ENCODE measurements around the gene SIAH2.

Gene SIAH2

DNA sequence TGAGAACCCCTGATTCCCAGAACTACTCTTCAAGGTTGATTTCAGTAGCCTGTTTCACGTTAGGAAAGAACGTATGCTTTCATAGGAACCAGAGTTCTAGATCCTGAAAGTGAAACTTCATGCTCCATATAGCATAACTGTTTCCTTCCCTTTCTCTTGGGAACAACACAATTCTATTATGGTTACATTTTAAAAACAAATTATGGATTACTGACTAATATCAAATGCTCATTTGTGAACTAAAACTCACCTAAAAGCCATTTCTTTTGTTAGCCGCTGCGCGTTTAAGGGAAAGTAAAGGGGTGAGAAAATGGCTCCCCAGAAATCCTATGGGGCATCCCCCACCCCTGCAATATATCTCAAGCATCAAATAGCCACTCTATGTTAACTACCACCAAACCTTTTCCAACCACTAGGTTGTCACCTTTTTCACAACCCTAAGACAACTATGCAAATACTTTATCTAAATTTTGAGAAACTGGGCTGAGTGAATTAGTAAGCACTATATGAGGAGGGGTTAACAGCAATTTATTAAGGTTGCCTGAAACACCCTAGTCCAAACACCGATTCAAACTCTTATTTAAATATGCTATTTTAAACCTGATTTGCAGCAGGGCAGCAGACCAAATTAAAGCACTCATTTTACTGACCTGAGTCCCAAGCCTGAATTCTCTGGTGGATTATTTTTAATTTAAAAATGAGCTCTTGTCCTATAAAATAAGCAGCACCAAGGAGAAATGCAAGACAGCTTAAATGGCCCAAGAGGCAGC, 2.4 kb downstream of the SIAH2 start:
- no peak for TF ChIP-seq CTCF (conservative IDR thresholded peaks at IDR 0.05; ENCODE audit: low read depth, low read length)
- DNase-seq (ENCODE audit: low read depth), result no peak
- H3K4me3 ChIP-seq (ENCODE audit: low read depth, low read length), result peak overlapping the region; percentile 81

- no peak for DNase-seq (ENCODE audit: low read depth)
- H3K4me3 ChIP-seq (ENCODE audit: low read depth, low read length), result peak overlapping the region; percentile 81
- TF ChIP-seq CTCF (conservative IDR thresholded peaks at IDR 0.05; ENCODE audit: low read depth, low read length), result no peak
These were observed 3.0 kb downstream of the SIAH2 start for GRCh38 chr3:150759947-150760346.

- DNase-seq (ENCODE audit: low read depth), result no peak
- no peak for TF ChIP-seq CTCF (conservative IDR thresholded peaks at IDR 0.05; ENCODE audit: low read depth, low read length)
- H3K4me3 ChIP-seq (ENCODE audit: low read depth, low read length), result no peak overlapping the region
These were observed 3.6 kb downstream of the SIAH2 start for GRCh38 chr3:150759319-150759718.

DNA sequence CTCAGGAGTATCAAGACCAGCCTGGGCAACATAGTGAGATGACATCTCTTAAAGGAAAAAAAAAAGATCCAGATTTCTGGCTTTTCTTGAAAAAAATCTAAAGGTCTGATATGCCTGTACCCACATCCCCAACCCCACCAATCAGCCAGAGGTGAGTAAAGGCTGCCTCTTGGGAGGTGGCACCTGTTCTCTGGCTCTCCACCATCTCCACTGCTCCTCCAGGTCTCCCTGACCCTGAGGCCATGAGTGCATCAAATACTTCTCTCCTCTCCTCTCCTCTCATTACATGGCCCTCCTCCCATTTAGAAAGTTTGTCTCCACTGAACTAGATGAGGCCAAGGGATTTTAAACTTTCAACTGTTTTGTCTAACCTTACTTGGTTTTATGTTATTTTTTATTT, 5.2 kb downstream of the SIAH2 start:
- no peak overlapping the region for H3K4me3 ChIP-seq (ENCODE audit: low read depth, low read length)
- TF ChIP-seq CTCF (conservative IDR thresholded peaks at IDR 0.05; ENCODE audit: low read depth, low read length), result no peak
- no peak for DNase-seq (ENCODE audit: low read depth)

GRCh38 chr3:150757364-150757763, 5.6 kb downstream of the SIAH2 start:
- TF ChIP-seq CTCF (conservative IDR thresholded peaks at IDR 0.05; ENCODE audit: low read depth, low read length), result no peak
- H3K4me3 ChIP-seq (ENCODE audit: low read depth, low read length), result no peak overlapping the region
- DNase-seq (ENCODE audit: low read depth), result no peak

DNA sequence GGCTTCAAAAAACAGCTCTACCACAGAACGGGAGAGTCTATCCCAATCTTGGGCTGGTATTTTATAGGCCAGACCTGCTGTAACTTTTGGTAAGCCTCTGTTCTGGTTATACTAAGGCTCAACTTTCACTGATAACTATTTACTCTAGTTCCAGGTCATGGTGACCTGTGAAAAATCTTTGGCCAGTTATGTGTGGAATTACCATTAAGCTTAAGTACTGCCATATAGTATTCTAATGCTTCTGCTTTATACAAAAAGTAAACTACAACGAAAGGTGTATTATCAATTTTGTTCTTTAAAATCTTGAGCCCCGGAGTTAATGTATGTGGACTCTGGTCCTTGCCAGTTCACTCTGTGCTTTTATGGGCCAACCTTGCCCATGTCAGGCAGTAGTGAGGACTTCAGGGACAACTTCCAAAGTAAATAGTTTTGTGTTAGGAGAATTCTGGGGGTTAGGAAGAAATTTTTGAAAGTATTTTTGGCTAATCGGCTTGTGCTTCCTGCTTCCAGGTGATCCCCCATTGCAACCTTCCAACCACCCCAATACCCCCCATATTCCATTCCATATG, 6.4 kb downstream of the SIAH2 start:
- no peak for TF ChIP-seq CTCF (conservative IDR thresholded peaks at IDR 0.05; ENCODE audit: low read depth, low read length)
- no peak for DNase-seq (ENCODE audit: low read depth)
- H3K4me3 ChIP-seq (ENCODE audit: low read depth, low read length), result no peak overlapping the region

GRCh38 chr3:150755902-150756301, 7.1 kb downstream of the SIAH2 start:
- H3K4me3 ChIP-seq (ENCODE audit: low read depth, low read length), result no peak overlapping the region
- no peak for DNase-seq (ENCODE audit: low read depth)
- TF ChIP-seq CTCF (conservative IDR thresholded peaks at IDR 0.05; ENCODE audit: low read depth, low read length), result no peak
